VCaP (cell line): ENCODE results near the gene SFXN5.

Experiments used
- H3K27ac ChIP-seq: fragments of 450-650 bp; 2 replicates; pipeline ENCODE4 v1.5.1; 2017
- TF ChIP-seq, protein P1 (sequence below): fragments of 450-650 bp; conservative IDR thresholded peaks from 2 replicates; pipeline ENCODE4 v1.5.1; 2017; ENCODE audit warnings: mild to moderate bottlenecking, moderate library complexity

The SFXN5 gene

DNA sequence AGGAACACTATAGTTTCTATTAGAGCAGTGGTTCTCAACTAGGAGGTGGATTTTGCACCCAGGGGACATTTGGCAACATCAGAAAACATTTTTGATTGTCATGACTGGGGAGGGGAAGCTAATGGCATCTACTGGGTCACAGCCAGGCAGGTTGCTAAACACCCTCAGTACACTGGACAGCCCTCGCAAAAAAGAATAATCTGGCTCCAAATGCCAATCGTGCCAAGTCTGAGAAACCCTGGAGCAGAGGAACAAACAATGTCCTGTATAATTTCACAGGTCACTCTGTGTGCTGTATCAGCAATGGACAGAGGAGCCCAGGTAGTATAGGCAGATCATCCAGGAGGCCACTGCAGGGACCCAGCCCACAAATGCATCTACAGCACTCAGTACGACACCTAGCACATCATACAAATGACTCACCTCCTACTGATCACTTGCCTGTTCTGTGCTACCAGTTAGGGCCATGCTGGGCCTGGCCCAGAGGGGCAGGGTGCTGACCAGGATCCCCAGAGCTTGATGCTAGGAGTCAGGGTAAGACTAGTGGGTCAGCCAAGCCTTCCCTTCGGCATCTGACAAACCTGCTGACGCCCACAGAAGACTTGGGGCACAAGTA, 37.6 kb downstream of the SFXN5 start:
- TF ChIP-seq, protein P1, sequence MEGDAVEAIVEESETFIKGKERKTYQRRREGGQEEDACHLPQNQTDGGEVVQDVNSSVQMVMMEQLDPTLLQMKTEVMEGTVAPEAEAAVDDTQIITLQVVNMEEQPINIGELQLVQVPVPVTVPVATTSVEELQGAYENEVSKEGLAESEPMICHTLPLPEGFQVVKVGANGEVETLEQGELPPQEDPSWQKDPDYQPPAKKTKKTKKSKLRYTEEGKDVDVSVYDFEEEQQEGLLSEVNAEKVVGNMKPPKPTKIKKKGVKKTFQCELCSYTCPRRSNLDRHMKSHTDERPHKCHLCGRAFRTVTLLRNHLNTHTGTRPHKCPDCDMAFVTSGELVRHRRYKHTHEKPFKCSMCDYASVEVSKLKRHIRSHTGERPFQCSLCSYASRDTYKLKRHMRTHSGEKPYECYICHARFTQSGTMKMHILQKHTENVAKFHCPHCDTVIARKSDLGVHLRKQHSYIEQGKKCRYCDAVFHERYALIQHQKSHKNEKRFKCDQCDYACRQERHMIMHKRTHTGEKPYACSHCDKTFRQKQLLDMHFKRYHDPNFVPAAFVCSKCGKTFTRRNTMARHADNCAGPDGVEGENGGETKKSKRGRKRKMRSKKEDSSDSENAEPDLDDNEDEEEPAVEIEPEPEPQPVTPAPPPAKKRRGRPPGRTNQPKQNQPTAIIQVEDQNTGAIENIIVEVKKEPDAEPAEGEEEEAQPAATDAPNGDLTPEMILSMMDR = no peak
- H3K27ac ChIP-seq = peak overlapping the region; percentile 39

DNA sequence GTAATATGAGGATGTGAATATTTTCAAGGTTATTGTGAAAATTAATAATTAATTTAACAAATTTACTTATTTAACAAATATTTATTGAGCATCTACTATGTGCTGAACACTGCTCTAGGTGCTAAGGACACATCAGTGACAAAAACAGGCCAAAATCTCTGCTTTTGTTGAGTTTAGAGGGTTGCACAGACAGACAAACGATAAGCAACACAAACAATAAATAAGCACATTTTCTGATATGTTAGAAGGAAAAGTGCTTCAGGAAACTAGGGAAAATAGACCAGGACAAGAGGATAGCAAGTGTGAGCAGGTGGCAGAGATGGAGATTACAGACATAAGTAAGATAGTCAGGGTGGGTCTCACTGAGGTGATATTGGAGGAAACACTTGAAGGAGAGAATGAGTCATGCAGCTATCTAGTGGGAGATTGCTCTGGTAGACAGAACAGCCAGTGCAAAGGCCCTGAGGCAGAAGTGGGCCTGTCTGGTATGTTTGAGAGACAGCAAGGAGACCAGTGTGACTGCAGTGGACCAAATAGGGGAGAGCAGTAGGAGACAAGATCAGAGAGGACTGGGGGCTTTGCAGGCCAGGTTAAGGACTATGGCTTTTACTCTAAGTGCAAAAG, 38.3 kb downstream of the SFXN5 start:
- TF ChIP-seq, protein P1 = no peak
- H3K27ac ChIP-seq = peak overlapping the region; percentile 39; the same call in 1 of the 2 replicates

DNA sequence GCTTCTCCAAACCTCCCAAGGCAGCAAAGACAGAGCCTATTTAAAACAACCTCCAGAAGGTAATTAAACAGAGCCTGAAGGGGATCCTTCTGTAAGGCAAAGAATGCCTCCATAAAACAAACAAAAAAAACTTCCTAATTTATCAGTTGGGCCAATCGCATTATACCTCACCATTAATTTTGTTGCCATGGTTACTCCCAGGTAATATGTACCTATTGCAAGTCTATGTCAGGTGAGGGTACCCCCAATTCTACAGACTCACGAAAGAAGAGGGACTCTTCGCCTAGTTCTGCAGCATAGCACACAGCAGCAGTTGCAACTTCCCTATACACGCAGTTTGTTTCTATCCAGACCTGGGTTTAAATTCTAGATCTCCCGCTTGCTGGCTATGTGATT, 38.8 kb downstream of the SFXN5 start:
- TF ChIP-seq, protein P1 = no peak

DNA sequence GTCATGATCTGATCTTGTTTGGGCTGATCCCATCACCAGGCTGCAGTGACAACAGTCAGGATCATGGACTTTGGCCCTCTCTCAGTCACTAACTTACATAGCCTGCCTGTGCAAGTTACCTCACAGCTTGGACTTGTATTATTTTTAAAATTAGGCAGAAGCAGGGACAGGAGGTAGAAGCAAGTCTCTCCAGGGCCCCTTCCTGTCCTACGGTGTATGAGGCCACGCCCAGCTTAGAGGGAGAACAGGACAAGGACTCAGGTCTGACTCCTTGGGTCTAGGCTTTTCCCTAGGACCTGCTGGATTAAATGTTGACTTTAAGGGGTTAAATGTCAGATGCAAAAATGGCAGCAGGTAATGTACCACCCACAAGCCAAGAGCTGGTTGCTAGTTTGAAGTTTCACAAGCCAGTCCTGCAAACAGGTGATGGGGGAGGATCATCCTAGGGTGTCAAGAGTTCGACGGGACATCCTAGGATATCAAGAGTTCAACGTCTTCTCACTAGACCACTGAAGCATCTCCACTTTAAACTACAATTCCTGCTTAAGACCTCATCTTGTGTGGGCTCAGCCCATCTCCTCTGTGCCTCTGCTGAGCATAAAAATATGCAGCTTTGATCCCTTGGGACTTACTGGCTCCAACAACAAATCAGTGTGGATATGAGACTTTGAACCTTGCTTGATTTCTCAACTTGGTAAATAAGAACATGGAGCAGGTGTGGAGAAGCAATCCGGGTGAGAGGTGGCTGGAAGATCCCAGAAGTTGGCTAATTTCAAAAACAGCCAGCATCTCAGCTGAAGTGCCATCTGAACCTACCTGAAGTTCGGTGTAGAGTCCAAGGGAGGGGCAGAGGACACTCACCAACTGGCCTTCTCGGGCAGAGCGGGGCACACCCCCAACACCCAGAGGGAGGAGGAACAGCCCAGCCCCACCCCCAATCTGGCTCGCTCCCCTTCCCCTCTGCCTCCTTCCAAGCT, 39.5 kb downstream of the SFXN5 start:
- no peak overlapping the region for H3K27ac ChIP-seq
- TF ChIP-seq, protein P1 = no peak

More for the DNA sequence above, 38.8 kb downstream of the SFXN5 start:
- no peak overlapping the region for H3K27ac ChIP-seq

DNA sequence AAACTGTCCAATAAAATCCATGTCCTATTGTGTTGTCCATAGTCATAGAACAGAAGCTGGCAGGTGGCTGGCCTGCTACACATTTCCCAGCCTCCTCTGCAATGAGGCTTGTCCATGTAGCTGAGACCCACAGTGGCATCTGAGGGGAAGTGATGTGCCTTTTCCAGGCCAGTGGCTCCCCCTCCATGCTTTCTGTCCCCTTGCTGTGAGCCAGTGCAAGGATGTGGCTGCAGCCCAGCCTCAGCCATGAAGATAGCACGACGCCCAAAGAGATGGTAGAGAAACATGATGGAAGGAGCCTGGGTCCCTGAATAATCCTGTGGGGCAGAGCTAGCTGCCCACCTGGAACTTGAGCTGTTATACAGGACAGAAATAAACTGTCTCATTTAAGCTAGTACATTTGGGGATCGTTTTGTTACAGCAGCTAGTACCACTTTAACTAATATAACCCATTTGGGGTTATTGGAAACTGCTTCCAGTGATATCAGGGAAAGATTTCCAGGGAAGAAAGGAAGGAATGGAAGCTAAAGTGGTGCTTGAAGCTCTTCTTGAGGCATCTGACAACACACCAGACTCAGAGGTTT, 40.3 kb downstream of the SFXN5 start:
- no peak overlapping the region for H3K27ac ChIP-seq
- TF ChIP-seq, protein P1 = no peak

DNA sequence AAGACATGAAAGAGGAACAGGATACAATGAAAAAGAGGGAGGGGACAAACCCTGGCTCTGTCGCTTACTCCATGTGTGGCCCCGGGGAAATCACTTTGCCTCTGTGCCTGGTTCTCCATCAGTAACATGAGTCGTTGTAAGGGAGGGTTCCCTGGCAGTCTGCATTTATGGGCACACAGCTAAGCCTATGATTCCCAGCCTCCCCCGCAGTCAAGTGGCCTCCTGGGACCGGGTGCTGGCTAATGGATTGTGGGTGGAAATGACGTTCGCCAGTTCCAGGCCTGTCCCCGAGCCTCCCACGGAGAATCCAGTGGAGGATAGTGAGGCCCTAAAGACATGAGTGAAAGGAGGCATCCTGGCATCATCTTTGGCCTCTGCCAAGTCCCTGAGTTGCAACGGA, 42.7 kb downstream of the SFXN5 start:
- H3K27ac ChIP-seq = no peak overlapping the region
- TF ChIP-seq, protein P1 = no peak

DNA sequence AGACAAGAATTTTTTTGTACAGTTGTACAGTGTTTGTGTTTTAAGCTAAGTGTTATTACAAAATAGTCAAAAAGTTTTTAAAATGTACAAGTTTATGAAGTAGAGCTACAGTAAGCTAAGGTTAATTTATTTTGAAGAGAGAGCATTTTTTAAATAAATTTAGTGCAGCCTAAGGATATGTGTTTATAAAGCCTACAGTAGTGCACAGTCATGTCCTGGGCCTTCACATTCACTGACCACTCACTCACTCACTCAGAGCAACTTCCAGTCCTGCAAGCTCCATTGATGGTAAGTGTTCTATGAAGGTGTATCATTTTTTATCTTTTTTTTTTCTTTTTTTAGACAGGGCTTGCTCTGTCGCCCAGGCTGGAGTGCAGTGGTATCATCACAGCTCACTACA, 44.2 kb downstream of the SFXN5 start:
- TF ChIP-seq, protein P1 = no peak
- no peak overlapping the region for H3K27ac ChIP-seq
